ENCODE results near the gene MAML3.
A peak's percentile ranks its signal among the peaks of the same experiment; 100 is the strongest.

MAML3 gene

GRCh38 chr4:140126261-140126660 lies 27.7 kb downstream of the MAML3 start:
- DNase-seq (ENCODE audit: low spot score) = no peak

GRCh38 chr4:140125374-140125773 lies 28.6 kb downstream of the MAML3 start:
- DNase-seq (ENCODE audit: low spot score) = no peak

GRCh38 chr4:140123666-140124377 lies 30.2 kb downstream of the MAML3 start:
- no peak for DNase-seq (ENCODE audit: low spot score)

GRCh38 chr4:140122891-140123290 lies 31.1 kb downstream of the MAML3 start:
- no peak for DNase-seq (ENCODE audit: low spot score)

- no peak for DNase-seq (ENCODE audit: low spot score)
Measured at GRCh38 chr4:140121646-140122045, 32.3 kb downstream of the MAML3 start.

- no peak for DNase-seq (ENCODE audit: low spot score)
Measured at GRCh38 chr4:140118931-140119640, 34.9 kb downstream of the MAML3 start.

- DNase-seq (ENCODE audit: low spot score) = no peak
Measured at GRCh38 chr4:140117947-140118346, 36.0 kb downstream of the MAML3 start.

- no peak for DNase-seq (ENCODE audit: low spot score)
Measured at GRCh38 chr4:140116442-140117104, 37.4 kb downstream of the MAML3 start.

GRCh38 chr4:140115140-140115539 lies 38.8 kb downstream of the MAML3 start:
- DNase-seq (ENCODE audit: low spot score) = no peak

- DNase-seq (ENCODE audit: low spot score) = no peak
Measured at GRCh38 chr4:140113653-140114052, 40.3 kb downstream of the MAML3 start.

GRCh38 chr4:140112576-140112975 lies 41.4 kb downstream of the MAML3 start:
- no peak for DNase-seq (ENCODE audit: low spot score)

GRCh38 chr4:140111256-140111655 lies 42.7 kb downstream of the MAML3 start:
- no peak for DNase-seq (ENCODE audit: low spot score)

- no peak for DNase-seq (ENCODE audit: low spot score)
Measured at GRCh38 chr4:140110542-140111215, 43.3 kb downstream of the MAML3 start.

- no peak for DNase-seq (ENCODE audit: low spot score)
Measured at GRCh38 chr4:140109737-140110136, 44.2 kb downstream of the MAML3 start.

GRCh38 chr4:140109292-140109691 lies 44.7 kb downstream of the MAML3 start:
- no peak for DNase-seq (ENCODE audit: low spot score)

GRCh38 chr4:140108713-140109230 lies 45.2 kb downstream of the MAML3 start:
- DNase-seq (ENCODE audit: low spot score) = no peak

GRCh38 chr4:140108243-140108642 lies 45.7 kb downstream of the MAML3 start:
- DNase-seq (ENCODE audit: low spot score) = no peak

- DNase-seq (ENCODE audit: low spot score) = no peak
Measured at GRCh38 chr4:140106289-140106844, 47.6 kb downstream of the MAML3 start.

- no peak for DNase-seq (ENCODE audit: low spot score)
Measured at GRCh38 chr4:140105436-140105835, 48.5 kb downstream of the MAML3 start.

- no peak for DNase-seq (ENCODE audit: low spot score)
Measured at GRCh38 chr4:140103676-140104075, 50.3 kb downstream of the MAML3 start.

GRCh38 chr4:140102421-140102820 lies 51.6 kb downstream of the MAML3 start:
- peak; percentile 49 for DNase-seq (ENCODE audit: low spot score)

GRCh38 chr4:140100771-140101170 lies 53.2 kb downstream of the MAML3 start:
- no peak for DNase-seq (ENCODE audit: low spot score)

All from LoVo (cell line).